Left ventricle myocardium inferior (tissue), 1 donor: Measurements from ENCODE around the gene MED13L. TPM values are rescaled to one million over a fixed set of nuclear protein-coding genes. Genes with fewer than 3 reads are reported as not detected.

Experiments
- DNase-seq: peaks from one replicate; pipeline ENCODE4 v3.0.0-alpha.2; 2020
- H3K27ac ChIP-seq: fragments of 200-600 bp; replicated peaks from 2 replicates; pipeline ENCODE4 v1.8.0; 2021
- H3K27me3 ChIP-seq: fragments of 200-600 bp; 2 replicates; pipeline ENCODE4 v1.8.0; 2021; ENCODE audit warnings: low read depth
- H3K36me3 ChIP-seq: fragments of 200-600 bp; 2 replicates; pipeline ENCODE4 v1.8.0; 2021
- H3K4me1 ChIP-seq: fragments of 200-600 bp; 2 replicates; pipeline ENCODE4 v1.8.0; 2021
- H3K4me3 ChIP-seq: fragments of 200-600 bp; 2 replicates; pipeline ENCODE4 v1.8.0; 2021; ENCODE audit warnings: mild to moderate bottlenecking, moderate library complexity
- H3K9me3 ChIP-seq: fragments of 200-600 bp; replicated peaks from 2 replicates; pipeline ENCODE4 v1.8.0; 2021
- intact Hi-C: fragments of 100-400 bp; cut with micrococcal nuclease; formaldehyde crosslinking; loops from one replicate; pipeline ENCODE4 v1.11.0; 2022
- total RNA-seq: library from RNA; stranded (reverse); fragmentation: NEBNext Ultra II Directional; extraction: Animal tissue kit (Norgen Biotek cat#: 25700); gene quantifications from one replicate; pipeline ENCODE4 v1.2.1, GENCODE V29; 2021
- TF ChIP-seq, protein P1 (sequence below): fragments of 200-600 bp; IDR thresholded peaks from 2 replicates; pipeline ENCODE4 v1.8.0; 2021; ENCODE audit warnings: antibody characterized with exemption, mild to moderate bottlenecking, borderline replicate concordance
- donor health status: DM: no; HTN: yes; CAD: no; lungs with severe emphysema.

The MED13L gene
- total RNA-seq, 1 donor from 2014 or later: 55.0 TPM

DNA sequence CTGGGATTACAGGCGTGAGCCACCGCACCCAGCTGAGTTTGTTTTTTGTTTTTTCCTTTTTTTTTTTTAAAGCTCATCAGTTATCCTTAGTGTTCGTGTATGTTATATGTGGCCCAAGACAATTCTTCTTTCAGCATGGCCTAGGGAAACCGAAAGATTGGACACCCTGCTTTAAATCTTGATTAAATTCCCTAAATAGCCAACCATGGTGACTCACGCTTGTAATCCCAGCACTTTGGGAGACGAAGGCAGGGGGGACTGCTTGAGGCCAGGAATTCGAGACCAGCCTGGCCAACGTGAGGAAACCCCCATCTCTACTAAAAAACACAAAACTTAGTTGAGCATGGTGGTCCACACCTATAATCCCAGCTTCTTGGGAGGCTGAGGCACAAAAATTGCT is 131.1 kb downstream of the MED13L start:
- intact Hi-C loops: loop anchor here (10.0 kb wide), 1 partner anchor 88 kb away; no protein-coding TSS in a partner anchor

DNA sequence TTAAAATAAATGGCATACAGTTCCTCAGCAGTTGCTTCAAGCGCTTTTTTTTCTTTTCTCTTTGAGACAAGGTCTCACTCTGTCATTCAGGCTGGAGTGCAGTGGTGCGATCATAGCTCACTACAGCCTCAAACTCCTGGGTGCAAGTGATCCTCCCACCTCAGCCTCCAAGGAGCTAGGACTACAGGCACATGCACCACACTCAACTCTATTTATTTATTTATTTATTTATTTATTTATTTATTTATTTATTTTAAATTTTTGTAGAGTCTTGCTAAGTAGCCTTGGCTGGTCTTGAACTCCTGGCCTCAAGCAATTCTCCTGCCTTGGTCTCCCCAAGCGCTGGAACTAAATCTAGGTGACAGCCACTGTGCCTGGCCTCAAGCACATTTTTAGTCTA is 132.0 kb downstream of the MED13L start:
- Histone ChIP-seq H3K27ac (no peak overlapping the region), H3K4me3 (no peak overlapping the region), H3K4me1 (peaks cover 85% of the 10 kb centered on the region), H3K27me3 (no peaks in the 10 kb centered on the region), H3K36me3 (no peaks in the 10 kb centered on the region), H3K9me3 (no peaks in the 10 kb centered on the region)
- intact Hi-C loops: loop anchor here (10.0 kb wide), 1 partner anchor 89 kb away; no protein-coding TSS in a partner anchor
- TF ChIP-seq, protein P1, sequence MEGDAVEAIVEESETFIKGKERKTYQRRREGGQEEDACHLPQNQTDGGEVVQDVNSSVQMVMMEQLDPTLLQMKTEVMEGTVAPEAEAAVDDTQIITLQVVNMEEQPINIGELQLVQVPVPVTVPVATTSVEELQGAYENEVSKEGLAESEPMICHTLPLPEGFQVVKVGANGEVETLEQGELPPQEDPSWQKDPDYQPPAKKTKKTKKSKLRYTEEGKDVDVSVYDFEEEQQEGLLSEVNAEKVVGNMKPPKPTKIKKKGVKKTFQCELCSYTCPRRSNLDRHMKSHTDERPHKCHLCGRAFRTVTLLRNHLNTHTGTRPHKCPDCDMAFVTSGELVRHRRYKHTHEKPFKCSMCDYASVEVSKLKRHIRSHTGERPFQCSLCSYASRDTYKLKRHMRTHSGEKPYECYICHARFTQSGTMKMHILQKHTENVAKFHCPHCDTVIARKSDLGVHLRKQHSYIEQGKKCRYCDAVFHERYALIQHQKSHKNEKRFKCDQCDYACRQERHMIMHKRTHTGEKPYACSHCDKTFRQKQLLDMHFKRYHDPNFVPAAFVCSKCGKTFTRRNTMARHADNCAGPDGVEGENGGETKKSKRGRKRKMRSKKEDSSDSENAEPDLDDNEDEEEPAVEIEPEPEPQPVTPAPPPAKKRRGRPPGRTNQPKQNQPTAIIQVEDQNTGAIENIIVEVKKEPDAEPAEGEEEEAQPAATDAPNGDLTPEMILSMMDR: no peak
- DNase-seq: no peak

More for the DNA sequence above, 131.1 kb downstream of the MED13L start:
- no peaks in the 10 kb centered on the region for H3K36me3 ChIP-seq
- H3K9me3 ChIP-seq: no peaks in the 10 kb centered on the region
- H3K27me3 ChIP-seq: no peaks in the 10 kb centered on the region
- H3K27ac ChIP-seq: no peak overlapping the region
- H3K4me3 ChIP-seq: no peak overlapping the region
- peaks cover 82% of the 10 kb centered on the region for H3K4me1 ChIP-seq
- TF ChIP-seq, protein P1: no peak
- no peak for DNase-seq

DNA sequence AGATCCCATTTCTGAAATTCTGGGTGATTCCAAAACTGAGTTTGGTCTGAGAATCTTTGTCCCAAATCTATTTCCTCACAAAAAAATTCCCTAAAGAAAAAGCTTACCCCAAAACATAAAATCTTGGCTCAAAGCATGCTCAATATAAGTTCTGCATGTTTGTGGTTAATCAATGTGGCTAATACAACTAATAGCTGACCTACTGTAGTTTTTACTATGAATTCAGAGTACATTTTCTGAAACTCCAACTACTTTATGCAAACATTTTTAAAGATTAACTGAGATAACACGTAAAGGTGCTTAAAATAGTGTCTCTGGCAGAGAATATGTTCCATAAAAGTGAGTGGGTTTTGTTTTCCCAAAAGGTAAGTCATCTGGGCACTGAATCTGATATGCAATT is 133.1 kb downstream of the MED13L start:
- Histone ChIP-seq H3K36me3 (no peaks in the 10 kb centered on the region), H3K4me3 (no peak overlapping the region), H3K4me1 (peaks cover 83% of the 10 kb centered on the region), H3K27me3 (no peaks in the 10 kb centered on the region), H3K9me3 (no peaks in the 10 kb centered on the region), H3K27ac (no peak overlapping the region)
- TF ChIP-seq, protein P1: no peak
- no peak for DNase-seq
- intact Hi-C loops: loop anchor here (10.0 kb wide), 1 partner anchor 90 kb away; no protein-coding TSS in a partner anchor

DNA sequence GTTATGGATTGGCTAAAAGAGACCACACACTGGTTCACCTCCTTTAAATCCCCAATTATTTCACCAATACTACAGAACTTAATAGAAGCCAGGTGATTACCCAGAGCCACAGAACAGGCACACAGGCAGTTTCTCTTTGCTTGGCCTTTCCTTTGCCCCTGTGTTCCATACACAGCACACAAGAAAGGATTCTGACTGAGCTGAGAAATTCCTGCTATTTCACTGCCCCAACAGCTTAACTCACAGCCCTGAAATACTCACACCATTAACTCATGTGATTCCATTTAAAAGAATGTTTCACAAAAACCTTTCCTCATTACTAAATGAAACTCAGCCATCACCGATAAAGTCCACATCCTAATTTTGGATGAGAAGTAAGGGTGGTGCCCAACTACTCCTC is 133.6 kb downstream of the MED13L start:
- H3K36me3 ChIP-seq: no peaks in the 10 kb centered on the region
- TF ChIP-seq, protein P1: no peak
- no peaks in the 10 kb centered on the region for H3K9me3 ChIP-seq
- H3K4me1 ChIP-seq: peaks cover 78% of the 10 kb centered on the region
- intact Hi-C loops: loop anchor here (10.0 kb wide), 1 partner anchor 91 kb away; no protein-coding TSS in a partner anchor
- H3K27ac ChIP-seq: peak overlapping the region; percentile 43
- H3K27me3 ChIP-seq: no peaks in the 10 kb centered on the region
- DNase-seq: no peak
- no peak overlapping the region for H3K4me3 ChIP-seq

DNA sequence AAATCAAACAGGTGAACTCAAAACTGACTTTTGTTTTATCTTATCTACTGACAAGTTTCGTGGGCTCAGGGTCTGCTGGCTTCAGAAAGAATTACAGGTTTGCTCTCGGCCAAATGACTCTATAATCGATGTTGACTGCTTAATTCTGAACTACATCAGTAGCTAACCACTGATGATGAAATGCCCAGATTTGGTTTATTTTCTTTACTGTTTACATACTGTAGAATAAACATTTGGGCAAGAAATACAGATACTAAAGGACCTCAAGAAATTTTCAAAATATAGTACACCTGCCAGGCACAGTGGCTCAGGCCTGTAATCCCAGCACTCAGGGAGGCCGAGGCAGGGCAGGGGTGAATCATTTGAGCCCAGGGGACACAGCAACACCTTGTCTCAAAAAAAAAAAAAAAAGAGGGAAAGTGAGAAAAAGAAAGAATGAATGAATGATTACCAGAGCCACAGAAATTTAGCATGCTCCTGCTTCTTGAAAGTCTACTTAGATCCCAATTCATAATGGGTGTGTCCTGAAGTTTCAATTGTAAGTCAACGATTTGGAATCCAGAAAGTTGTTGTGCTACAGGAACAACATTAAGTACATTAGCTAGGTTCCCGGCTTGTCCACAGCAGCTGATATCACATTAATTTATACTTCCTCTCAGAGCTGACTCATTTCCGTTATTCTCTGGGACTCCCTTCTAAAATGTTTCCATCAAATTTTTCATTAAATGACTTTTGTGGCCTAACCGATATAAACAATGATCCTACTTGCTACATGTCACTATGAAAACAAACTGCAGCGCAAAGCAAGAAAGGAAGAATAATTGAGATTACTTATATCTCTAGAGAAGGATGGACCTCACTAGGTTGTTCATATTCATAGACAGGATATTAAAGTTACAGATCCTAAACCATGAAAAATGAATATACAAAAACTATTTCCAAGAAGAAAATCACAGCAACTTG is 134.3 kb downstream of the MED13L start:
- Histone ChIP-seq H3K4me1 (peaks cover 71% of the 10 kb centered on the region), H3K4me3 (no peak overlapping the region), H3K27me3 (no peaks in the 10 kb centered on the region), H3K36me3 (no peaks in the 10 kb centered on the region), H3K27ac (peak overlapping the region; percentile 43), H3K9me3 (no peaks in the 10 kb centered on the region)
- TF ChIP-seq, protein P1: no peak
- intact Hi-C loops: loop anchor here (10.0 kb wide), 1 partner anchor 92 kb away; no protein-coding TSS in a partner anchor
- DNase-seq: no peak
